Lower leg skin (tissue), 3 donors: Measurements from ENCODE around the gene CRTC1.

Source experiments
- POLR2A ChIP-seq, 2 donors: fragments of 450-650 bp; IDR thresholded peaks; one replicate each; pipeline ENCODE4 v1.6.1; 2016 to 2017; ENCODE audit warnings: antibody characterized with exemption in 2 of 2, mild to moderate bottlenecking in 1 of 2, moderate library complexity in 1 of 2
- TF ChIP-seq, protein P1 (sequence below), 3 donors: fragments of 450-650 bp; IDR thresholded peaks; one replicate each; pipeline ENCODE4 v1.5.1; 2016; ENCODE audit warnings: antibody characterized with exemption in 3 of 3, mild to moderate bottlenecking in 3 of 3, moderate library complexity in 2 of 3

- TF ChIP-seq, protein P1, sequence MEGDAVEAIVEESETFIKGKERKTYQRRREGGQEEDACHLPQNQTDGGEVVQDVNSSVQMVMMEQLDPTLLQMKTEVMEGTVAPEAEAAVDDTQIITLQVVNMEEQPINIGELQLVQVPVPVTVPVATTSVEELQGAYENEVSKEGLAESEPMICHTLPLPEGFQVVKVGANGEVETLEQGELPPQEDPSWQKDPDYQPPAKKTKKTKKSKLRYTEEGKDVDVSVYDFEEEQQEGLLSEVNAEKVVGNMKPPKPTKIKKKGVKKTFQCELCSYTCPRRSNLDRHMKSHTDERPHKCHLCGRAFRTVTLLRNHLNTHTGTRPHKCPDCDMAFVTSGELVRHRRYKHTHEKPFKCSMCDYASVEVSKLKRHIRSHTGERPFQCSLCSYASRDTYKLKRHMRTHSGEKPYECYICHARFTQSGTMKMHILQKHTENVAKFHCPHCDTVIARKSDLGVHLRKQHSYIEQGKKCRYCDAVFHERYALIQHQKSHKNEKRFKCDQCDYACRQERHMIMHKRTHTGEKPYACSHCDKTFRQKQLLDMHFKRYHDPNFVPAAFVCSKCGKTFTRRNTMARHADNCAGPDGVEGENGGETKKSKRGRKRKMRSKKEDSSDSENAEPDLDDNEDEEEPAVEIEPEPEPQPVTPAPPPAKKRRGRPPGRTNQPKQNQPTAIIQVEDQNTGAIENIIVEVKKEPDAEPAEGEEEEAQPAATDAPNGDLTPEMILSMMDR (IDR thresholded peaks at IDR 0.05), result no peak
- no peak for TF ChIP-seq POLR2A (IDR thresholded peaks at IDR 0.05)
These were observed 46.6 kb downstream of the CRTC1 start for GRCh38 chr19:18729933-18730530.
